Mammary epithelial cell (primary cell): Measurements from ENCODE around the gene LZTS3.

Experiments used
- EZH2 ChIP-seq: IDR thresholded peaks from 2 replicates; pipeline ENCODE4 v1.6.1; 2012; ENCODE audit warnings: low read length, inconsistent platforms, borderline replicate concordance
- TF ChIP-seq, protein P1 (sequence below), 2 donors: IDR thresholded peaks in 1 of 2; conservative IDR thresholded peaks in 1 of 2; 2 replicates each; pipeline ENCODE4 v1.5.1; 2011 to 2012; ENCODE audit warnings: inconsistent platforms in 2 of 2, low read length in 2 of 2, mild to moderate bottlenecking in 2 of 2, control low read depth in 1 of 2, low read depth in 1 of 2; ENCODE audit not compliant: insufficient read depth in 1 of 2; ENCODE audit errors: extremely low read depth in 1 of 2

- TF ChIP-seq, protein P1, sequence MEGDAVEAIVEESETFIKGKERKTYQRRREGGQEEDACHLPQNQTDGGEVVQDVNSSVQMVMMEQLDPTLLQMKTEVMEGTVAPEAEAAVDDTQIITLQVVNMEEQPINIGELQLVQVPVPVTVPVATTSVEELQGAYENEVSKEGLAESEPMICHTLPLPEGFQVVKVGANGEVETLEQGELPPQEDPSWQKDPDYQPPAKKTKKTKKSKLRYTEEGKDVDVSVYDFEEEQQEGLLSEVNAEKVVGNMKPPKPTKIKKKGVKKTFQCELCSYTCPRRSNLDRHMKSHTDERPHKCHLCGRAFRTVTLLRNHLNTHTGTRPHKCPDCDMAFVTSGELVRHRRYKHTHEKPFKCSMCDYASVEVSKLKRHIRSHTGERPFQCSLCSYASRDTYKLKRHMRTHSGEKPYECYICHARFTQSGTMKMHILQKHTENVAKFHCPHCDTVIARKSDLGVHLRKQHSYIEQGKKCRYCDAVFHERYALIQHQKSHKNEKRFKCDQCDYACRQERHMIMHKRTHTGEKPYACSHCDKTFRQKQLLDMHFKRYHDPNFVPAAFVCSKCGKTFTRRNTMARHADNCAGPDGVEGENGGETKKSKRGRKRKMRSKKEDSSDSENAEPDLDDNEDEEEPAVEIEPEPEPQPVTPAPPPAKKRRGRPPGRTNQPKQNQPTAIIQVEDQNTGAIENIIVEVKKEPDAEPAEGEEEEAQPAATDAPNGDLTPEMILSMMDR (conservative IDR thresholded peaks at IDR 0.05 in 1 of 2, IDR thresholded peaks at IDR 0.05 in 1 of 2; ENCODE audit: extremely low read depth in 1 of 2, insufficient read depth in 1 of 2, low read depth in 1 of 2, low read length in 2 of 2), result no peak
- TF ChIP-seq EZH2, result no peak
Measured at GRCh38 chr20:3129094-3129493, 44.3 kb downstream of the LZTS3 start.
